ENCODE data around the gene CCDC51. TPM values are rescaled to one million over a fixed set of nuclear protein-coding genes. Genes with fewer than 3 reads are reported as not detected.

The CCDC51 gene
- total and polyA plus RNA-seq, 2 of the 13 experiments (the other 11 are each of a cell fraction or from before 2014, with no cell fraction given), result 18.1 to 29.4 TPM

- TF ChIP-seq, protein P1, sequence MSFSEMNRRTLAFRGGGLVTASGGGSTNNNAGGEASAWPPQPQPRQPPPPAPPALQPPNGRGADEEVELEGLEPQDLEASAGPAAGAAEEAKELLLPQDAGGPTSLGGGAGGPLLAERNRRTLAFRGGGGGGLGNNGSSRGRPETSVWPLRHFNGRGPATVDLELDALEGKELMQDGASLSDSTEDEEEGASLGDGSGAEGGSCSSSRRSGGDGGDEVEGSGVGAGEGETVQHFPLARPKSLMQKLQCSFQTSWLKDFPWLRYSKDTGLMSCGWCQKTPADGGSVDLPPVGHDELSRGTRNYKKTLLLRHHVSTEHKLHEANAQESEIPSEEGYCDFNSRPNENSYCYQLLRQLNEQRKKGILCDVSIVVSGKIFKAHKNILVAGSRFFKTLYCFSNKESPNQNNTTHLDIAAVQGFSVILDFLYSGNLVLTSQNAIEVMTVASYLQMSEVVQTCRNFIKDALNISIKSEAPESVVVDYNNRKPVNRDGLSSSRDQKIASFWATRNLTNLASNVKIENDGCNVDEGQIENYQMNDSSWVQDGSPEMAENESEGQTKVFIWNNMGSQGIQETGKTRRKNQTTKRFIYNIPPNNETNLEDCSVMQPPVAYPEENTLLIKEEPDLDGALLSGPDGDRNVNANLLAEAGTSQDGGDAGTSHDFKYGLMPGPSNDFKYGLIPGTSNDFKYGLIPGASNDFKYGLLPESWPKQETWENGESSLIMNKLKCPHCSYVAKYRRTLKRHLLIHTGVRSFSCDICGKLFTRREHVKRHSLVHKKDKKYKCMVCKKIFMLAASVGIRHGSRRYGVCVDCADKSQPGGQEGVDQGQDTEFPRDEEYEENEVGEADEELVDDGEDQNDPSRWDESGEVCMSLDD (CRISPR knock-in tag; IDR thresholded peaks at IDR 0.05; ENCODE audit: borderline replicate concordance), result no peak
- no peak for TF ChIP-seq ZBTB46 (CRISPR knock-in tag; IDR thresholded peaks at IDR 0.05; ENCODE audit: borderline replicate concordance)
- TF ChIP-seq ZSCAN29 (CRISPR knock-in tag; conservative IDR thresholded peaks at IDR 0.05), result no peak
- no peak for TF ChIP-seq CCAR2 (optimal IDR thresholded peaks at IDR 0.05; ENCODE audit: low read depth, low read length)
- peak; percentile 68; the same call in 1 of the 2 replicates for TF ChIP-seq KAT8 (CRISPR knock-in tag; IDR thresholded peaks at IDR 0.05)
- no peak for TF ChIP-seq CHD4 (IDR thresholded peaks at IDR 0.05; ENCODE audit: borderline replicate concordance, low read length)
- no peak for TF ChIP-seq NFAT5 (CRISPR knock-in tag; IDR thresholded peaks at IDR 0.05)
- peak; percentile 86; the same call in 1 of the 2 replicates for TF ChIP-seq ZNF740 (CRISPR knock-in tag; IDR thresholded peaks at IDR 0.05)
- peak; percentile 70; the same call in 1 of the 2 replicates for TF ChIP-seq PHF20 (CRISPR knock-in tag; IDR thresholded peaks at IDR 0.05)
- peak; percentile 85; the same call in 1 of the 2 replicates for TF ChIP-seq ZNF614 (CRISPR knock-in tag; IDR thresholded peaks at IDR 0.05; ENCODE audit: borderline replicate concordance)
- no peak for TF ChIP-seq FIP1L1 (IDR thresholded peaks at IDR 0.05; ENCODE audit: borderline replicate concordance, insufficient read depth, low read depth, low read length)
- TF ChIP-seq ZNF775 (CRISPR knock-in tag; IDR thresholded peaks at IDR 0.05; ENCODE audit: borderline replicate concordance), result no peak
- TF ChIP-seq, protein P2, sequence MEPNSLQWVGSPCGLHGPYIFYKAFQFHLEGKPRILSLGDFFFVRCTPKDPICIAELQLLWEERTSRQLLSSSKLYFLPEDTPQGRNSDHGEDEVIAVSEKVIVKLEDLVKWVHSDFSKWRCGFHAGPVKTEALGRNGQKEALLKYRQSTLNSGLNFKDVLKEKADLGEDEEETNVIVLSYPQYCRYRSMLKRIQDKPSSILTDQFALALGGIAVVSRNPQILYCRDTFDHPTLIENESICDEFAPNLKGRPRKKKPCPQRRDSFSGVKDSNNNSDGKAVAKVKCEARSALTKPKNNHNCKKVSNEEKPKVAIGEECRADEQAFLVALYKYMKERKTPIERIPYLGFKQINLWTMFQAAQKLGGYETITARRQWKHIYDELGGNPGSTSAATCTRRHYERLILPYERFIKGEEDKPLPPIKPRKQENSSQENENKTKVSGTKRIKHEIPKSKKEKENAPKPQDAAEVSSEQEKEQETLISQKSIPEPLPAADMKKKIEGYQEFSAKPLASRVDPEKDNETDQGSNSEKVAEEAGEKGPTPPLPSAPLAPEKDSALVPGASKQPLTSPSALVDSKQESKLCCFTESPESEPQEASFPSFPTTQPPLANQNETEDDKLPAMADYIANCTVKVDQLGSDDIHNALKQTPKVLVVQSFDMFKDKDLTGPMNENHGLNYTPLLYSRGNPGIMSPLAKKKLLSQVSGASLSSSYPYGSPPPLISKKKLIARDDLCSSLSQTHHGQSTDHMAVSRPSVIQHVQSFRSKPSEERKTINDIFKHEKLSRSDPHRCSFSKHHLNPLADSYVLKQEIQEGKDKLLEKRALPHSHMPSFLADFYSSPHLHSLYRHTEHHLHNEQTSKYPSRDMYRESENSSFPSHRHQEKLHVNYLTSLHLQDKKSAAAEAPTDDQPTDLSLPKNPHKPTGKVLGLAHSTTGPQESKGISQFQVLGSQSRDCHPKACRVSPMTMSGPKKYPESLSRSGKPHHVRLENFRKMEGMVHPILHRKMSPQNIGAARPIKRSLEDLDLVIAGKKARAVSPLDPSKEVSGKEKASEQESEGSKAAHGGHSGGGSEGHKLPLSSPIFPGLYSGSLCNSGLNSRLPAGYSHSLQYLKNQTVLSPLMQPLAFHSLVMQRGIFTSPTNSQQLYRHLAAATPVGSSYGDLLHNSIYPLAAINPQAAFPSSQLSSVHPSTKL (CRISPR knock-in tag; IDR thresholded peaks at IDR 0.05), result peak; percentile 63
- no peak for TF ChIP-seq SP2 (CRISPR knock-in tag; IDR thresholded peaks at IDR 0.05)
Measured at GRCh38 chr3:48472923-48473616, 33.2 kb upstream of the CCDC51 start (continued).

Measured in HepG2 (cell line).